GM21723 (cell line): ENCODE measurements around the gene A1CF.
"Not testable (repeated sequence)": the region's sequence is repeated elsewhere in the genome, so short reads cannot be mapped to it uniquely, and the experiment has no call there.

Source experiments
- ATAC-seq: cut with Tn5 transposase; IDR thresholded peaks from one replicate; pipeline ENCODE4 v1.9.1; 2021; ENCODE audit warnings: mild to moderate bottlenecking, moderate library complexity; ENCODE audit not compliant: unreplicated experiment

Gene A1CF

GRCh38 chr10:50885097-50885859 is at the start of gene A1CF:
Gene A1CF (minus strand): TSS chr10:50885627. CDS start chr10:50859940, 25,687 bp downstream.
- ATAC-seq, result no peak

GRCh38 chr10:50931948-50932431 is 46.6 kb upstream of the A1CF start:
- ATAC-seq, result no peak

- no peak for ATAC-seq
These were observed 44.2 kb upstream of the A1CF start for GRCh38 chr10:50929670-50930069.

- ATAC-seq, result no peak
These were observed 42.7 kb upstream of the A1CF start for GRCh38 chr10:50928190-50928552.

GRCh38 chr10:50927522-50928189 is 42.2 kb upstream of the A1CF start:
- no peak for ATAC-seq

- not testable (repeated sequence) for ATAC-seq
These were observed 38.0 kb upstream of the A1CF start for GRCh38 chr10:50923471-50923870.

GRCh38 chr10:50919010-50919409 is 33.6 kb upstream of the A1CF start:
- no peak for ATAC-seq

- ATAC-seq, result no peak
These were observed 33.1 kb upstream of the A1CF start for GRCh38 chr10:50918529-50918928.

- no peak for ATAC-seq
These were observed 32.1 kb upstream of the A1CF start for GRCh38 chr10:50917486-50917885.

- ATAC-seq, result no peak
These were observed 24.0 kb upstream of the A1CF start for GRCh38 chr10:50909334-50910014.

- no peak for ATAC-seq
These were observed 22.9 kb upstream of the A1CF start for GRCh38 chr10:50908366-50908765.

GRCh38 chr10:50905797-50906196 is 20.4 kb upstream of the A1CF start:
- ATAC-seq, result not testable (repeated sequence)

- no peak for ATAC-seq
These were observed 11.3 kb upstream of the A1CF start for GRCh38 chr10:50896721-50897120.

GRCh38 chr10:50894312-50894711 is 8.9 kb upstream of the A1CF start:
- no peak for ATAC-seq

- no peak for ATAC-seq
These were observed 7.0 kb upstream of the A1CF start for GRCh38 chr10:50892467-50892866.

- ATAC-seq, result no peak
These were observed 1.1 kb downstream of the A1CF start for GRCh38 chr10:50884302-50884701.

GRCh38 chr10:50883629-50884028 is 1.8 kb downstream of the A1CF start:
- ATAC-seq, result no peak

GRCh38 chr10:50882540-50882983 is 2.9 kb downstream of the A1CF start:
- no peak for ATAC-seq

- not testable (repeated sequence) for ATAC-seq
These were observed 4.4 kb downstream of the A1CF start for GRCh38 chr10:50881046-50881445.

GRCh38 chr10:50876429-50876828 is 9.0 kb downstream of the A1CF start:
- ATAC-seq, result no peak

GRCh38 chr10:50874723-50875122 is 10.7 kb downstream of the A1CF start:
- no peak for ATAC-seq

- ATAC-seq, result no peak
These were observed 19.1 kb downstream of the A1CF start for GRCh38 chr10:50866317-50866716.
